GM10266 (cell line): ENCODE results near the gene PISD.

ENCODE experiments used
- DNase-seq: peaks from one replicate; pipeline ENCODE4 v3.0.0; 2012; ENCODE audit errors: extremely low spot score
- CTCF ChIP-seq: IDR thresholded peaks from 2 replicates; pipeline ENCODE4 v1.5.1; 2012; ENCODE audit warnings: mild to moderate bottlenecking, low read depth; ENCODE audit not compliant: control insufficient read depth, insufficient read depth; ENCODE audit errors: missing control alignments

The PISD gene

GRCh38 chr22:31578171-31578570 lies 83.8 kb downstream of the PISD start:
- DNase-seq = no peak
- no peak for TF ChIP-seq CTCF

GRCh38 chr22:31577711-31578110 lies 84.3 kb downstream of the PISD start:
- DNase-seq = no peak
- no peak for TF ChIP-seq CTCF

GRCh38 chr22:31575190-31575589 lies 86.8 kb downstream of the PISD start:
- no peak for TF ChIP-seq CTCF
- DNase-seq = no peak

- no peak for TF ChIP-seq CTCF
- no peak for DNase-seq
Observed at GRCh38 chr22:31574055-31574670, 87.9 kb downstream of the PISD start.

GRCh38 chr22:31572939-31573338 lies 89.1 kb downstream of the PISD start:
- DNase-seq = no peak

GRCh38 chr22:31569126-31569525 lies 92.9 kb downstream of the PISD start:
- no peak for TF ChIP-seq CTCF
- DNase-seq = no peak

More at GRCh38 chr22:31572939-31573338, 89.1 kb downstream of the PISD start:
- TF ChIP-seq CTCF = no peak
